Hematopoietic multipotent progenitor cell treated with erythropoietin and hydrocortisone succinate and interleukin-3 and kit ligand, for 15 days (in vitro differentiated cells): ENCODE data around the gene NYAP2.

Experiments
- DNase-seq: peaks from one replicate; pipeline ENCODE4 v3.0.0-alpha.2; 2015; ENCODE audit warnings: low spot score

The NYAP2 gene

GRCh38 chr2:225399504-225399903 lies at the start of gene NYAP2:
Gene NYAP2, plus strand, starts transcription at chr2:225399710. Its CDS starts 9,171 bp downstream, at chr2:225408881.
- no peak for DNase-seq

GRCh38 chr2:225353579-225354085 lies 45.9 kb upstream of the NYAP2 start:
- no peak for DNase-seq

GRCh38 chr2:225354281-225354774 lies 45.2 kb upstream of the NYAP2 start:
- DNase-seq: no peak

- DNase-seq: no peak
These were observed 43.7 kb upstream of the NYAP2 start for GRCh38 chr2:225355788-225356187.

DNA sequence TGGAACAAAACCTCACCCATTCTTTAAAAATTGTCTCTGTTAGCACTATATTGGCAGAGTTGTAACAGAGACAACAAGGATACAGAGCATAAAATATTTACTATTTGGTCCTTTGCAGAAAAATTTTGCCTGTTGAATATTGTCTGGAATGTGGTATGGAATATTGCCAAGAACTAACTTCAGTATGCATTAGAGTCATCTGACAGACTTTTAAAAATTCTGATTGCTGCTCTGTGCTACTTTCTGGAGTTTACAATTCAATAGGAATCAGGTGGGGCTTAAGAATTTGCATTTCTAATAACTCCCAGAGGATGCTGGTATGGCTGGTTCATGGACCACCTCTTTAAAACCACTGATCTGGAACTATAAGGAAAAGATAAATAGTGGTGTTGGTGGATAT lies 32.8 kb upstream of the NYAP2 start:
- DNase-seq: no peak

DNA sequence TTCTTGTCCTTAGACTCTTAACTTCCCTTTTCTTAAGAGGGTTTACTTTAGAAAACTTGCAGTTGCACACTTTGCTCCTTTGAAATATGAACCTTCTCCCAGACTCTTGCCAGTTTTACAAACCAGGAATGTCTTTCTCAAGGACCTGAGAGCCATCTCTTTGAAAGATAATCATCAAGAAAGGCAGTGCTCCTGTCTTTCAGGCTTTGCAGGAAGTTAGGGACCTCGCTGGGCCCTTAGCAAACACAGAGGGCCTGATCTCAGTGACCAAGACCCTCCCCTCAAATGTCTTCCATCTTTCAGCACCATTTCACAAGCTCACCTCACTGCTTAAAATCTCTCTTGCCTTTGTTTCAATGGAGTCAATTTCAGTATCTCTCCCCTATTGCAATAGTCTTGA lies 32.0 kb upstream of the NYAP2 start:
- DNase-seq: no peak

- no peak for DNase-seq
These were observed 20.5 kb upstream of the NYAP2 start for GRCh38 chr2:225378984-225379383.

GRCh38 chr2:225379856-225380255 lies 19.7 kb upstream of the NYAP2 start:
- no peak for DNase-seq

GRCh38 chr2:225381609-225382008 lies 17.9 kb upstream of the NYAP2 start:
- DNase-seq: no peak

- DNase-seq: no peak
These were observed 1.1 kb upstream of the NYAP2 start for GRCh38 chr2:225398372-225398771.

GRCh38 chr2:225400060-225400511 lies 576 bp downstream of the NYAP2 start:
- no peak for DNase-seq

GRCh38 chr2:225400546-225401400 lies 1.3 kb downstream of the NYAP2 start:
- no peak for DNase-seq

- DNase-seq: no peak
These were observed 2.8 kb downstream of the NYAP2 start for GRCh38 chr2:225402210-225402776.

DNA sequence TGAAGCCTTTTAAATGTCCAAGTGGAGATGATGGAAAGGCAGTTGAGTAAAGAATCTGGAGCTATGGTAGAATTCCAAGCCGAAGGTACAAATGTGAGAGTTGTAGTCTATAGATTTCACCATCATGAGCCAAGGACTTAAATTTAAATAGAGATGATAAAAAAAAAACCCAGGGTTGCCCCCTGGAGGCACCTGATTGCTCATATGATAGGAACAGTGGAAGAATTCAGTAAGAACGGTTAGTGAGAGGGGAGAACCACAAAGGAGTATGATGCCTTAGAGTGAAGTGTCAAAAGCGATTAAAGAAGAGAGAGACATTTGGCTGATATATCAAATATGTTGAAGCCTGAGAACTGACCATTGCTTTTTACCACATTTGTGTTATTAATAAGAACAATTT lies 11.9 kb downstream of the NYAP2 start:
- no peak for DNase-seq

DNA sequence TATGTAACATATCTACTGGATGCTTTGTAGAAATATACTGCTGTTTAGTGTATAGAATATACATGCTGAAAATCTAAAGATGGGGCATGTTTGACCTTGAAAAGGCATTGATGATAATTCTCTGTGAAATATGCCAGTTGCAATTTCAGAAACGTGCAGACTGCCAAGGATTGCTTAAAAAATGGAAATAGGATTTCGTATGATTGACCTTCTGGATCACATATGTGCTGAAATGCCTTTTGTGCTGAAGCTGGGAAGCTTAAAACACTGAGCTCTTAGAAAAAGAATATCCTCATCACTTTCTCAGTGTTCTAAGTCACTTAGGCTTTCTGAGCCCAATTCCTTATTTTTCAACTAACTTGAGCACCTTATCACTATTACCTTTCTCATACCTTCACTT lies 14.3 kb downstream of the NYAP2 start:
- DNase-seq: no peak

GRCh38 chr2:225414902-225415301 lies 15.4 kb downstream of the NYAP2 start:
- DNase-seq: no peak

DNA sequence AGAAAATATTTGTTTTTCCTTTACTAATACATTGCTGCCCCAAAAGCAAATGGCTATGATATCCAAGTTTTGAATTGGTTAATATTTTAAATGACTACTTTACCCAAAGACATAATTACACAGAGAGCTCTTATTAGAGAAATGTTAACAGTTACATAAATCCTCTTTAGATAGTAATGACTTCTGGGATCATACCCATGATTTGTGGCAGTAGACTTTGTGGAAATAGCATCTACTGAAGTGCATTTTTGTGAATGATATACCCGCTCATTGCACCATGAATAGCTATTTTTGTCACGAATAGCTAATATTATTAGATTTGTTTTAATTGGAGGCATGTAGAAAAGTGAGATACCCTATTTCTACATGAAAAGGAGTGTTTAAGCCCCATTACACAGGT lies 15.8 kb downstream of the NYAP2 start:
- no peak for DNase-seq

DNA sequence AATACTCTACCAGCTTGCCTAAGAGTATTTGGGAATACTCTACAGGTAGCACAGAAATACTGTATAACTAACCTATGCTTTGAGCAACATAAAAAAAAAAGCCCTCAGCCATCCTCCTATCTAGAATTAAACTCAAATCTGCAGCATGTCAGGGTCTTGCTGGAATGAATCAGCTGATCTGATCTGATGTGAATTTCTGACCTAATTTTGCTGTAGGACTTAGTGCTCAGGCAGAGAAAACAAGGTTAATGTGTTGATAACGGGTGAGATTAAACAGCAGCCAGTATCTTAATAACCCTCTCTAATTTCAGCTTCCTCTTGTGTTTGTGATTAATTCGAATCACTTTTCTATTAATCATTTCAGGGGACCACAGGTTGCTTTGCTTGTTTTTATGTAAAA lies 16.3 kb downstream of the NYAP2 start:
- DNase-seq: no peak

DNA sequence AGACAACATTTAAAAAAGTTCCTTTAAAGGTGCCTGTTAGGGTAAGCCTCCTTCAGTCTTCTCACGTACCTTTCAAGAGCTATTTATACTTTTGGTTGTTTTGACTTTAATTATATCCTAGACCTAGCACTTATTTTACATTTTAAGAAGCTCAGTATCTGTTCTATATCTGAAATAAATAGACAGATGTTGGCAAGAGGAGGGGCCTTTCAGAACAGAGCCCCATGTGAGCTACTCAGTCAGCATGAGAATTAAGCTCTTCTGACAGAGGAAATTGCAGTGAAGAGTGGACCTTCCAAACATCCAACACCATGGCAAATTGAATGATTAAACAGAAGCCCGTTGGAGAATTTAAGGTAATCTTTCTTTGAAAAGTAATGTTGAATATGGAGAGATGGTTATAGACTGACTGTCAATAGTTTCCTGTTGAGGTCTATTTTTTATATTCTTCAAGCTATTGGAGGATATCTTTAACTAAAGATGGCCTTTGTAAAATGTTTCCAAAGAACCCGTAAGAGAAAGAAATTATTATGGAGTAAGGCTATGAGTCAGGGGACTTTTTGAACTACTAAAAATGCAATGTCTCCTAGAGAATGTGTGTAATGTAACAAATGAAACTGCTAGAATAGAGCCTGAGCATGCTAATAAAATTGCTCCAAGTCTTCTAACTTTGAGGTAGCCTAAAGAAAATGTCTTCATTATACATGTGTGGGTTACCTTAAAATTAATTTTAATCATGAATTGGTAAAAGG lies 17.3 kb downstream of the NYAP2 start:
- no peak for DNase-seq

DNA sequence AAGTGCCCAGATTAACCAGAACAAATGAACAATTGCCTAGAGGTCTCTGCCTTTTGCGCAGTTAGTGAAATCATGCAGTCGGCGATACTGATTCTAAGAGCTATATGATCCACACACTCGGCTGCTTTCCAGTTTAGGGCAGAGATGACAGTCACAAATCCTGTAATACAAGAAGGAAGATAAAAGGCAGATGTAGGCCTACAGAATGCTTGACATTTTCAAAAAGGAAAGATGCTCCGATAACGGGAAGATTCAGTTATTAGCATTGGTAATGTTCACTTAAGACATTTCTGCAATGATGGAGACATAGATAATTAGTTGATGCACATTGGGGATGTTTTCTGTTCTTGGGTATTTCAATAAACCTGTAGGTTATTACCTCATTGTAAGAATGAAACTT lies 19.5 kb downstream of the NYAP2 start:
- DNase-seq: no peak

GRCh38 chr2:225422145-225422544 lies 22.6 kb downstream of the NYAP2 start:
- no peak for DNase-seq

DNA sequence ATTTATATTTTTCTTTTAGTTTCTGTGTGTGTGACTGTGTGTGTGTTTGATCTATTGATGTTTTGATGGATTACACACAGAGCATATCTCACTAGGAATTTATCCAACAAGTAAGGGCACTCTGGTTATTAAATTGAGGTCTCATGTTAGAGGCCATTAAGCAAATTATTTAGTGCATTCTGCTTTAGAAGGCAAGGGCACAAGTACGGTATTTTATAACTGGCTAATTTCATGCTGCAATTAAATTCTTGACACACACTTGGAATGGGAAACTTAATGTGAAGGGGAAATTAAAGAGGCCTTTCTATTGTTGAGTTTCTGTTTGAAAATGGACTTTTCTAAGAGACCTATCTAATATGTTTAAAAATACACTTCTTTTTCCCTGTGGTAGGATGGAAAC lies 25.8 kb downstream of the NYAP2 start:
- DNase-seq: no peak

GRCh38 chr2:225428360-225428759 lies 28.9 kb downstream of the NYAP2 start:
- no peak for DNase-seq
